ENCODE results near the gene CTNNA2.
"Not testable (repeated sequence)": the region's sequence is repeated elsewhere in the genome, so short reads cannot be mapped to it uniquely, and the experiment has no call there.

The CTNNA2 gene

DNA sequence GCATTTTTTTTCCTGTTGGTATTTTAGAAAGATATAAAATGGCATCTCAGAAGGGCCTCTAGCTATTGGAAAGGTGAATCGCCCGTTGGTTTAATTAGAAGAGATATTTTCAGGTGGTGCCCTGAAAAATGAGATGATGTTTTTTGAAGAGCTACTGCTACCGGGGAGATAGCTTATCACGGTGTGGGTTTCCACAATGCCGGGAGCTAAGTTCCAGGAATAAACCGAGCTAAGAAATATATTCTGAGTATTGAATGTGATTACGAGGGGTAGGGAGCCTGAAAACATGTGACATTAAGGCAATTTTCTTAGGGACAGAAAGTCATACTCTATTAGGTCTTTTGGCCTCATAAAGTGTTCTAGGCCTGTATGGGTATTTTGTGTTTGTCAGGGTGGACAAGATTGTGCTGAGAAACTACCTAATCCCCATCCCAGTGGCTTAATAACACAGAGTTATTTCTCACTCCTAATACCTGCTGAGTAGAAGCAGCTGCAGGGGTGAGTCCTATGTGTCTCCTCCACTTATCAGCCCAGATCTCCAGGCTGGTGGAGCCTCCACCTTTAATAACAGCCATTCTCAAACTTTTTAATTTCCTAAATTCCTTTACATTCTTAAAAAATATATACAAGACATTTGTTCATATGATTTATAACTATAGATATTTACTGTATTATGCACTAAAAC lies 641.5 kb downstream of the CTNNA2 start:
- no peak for DNase-seq

DNA sequence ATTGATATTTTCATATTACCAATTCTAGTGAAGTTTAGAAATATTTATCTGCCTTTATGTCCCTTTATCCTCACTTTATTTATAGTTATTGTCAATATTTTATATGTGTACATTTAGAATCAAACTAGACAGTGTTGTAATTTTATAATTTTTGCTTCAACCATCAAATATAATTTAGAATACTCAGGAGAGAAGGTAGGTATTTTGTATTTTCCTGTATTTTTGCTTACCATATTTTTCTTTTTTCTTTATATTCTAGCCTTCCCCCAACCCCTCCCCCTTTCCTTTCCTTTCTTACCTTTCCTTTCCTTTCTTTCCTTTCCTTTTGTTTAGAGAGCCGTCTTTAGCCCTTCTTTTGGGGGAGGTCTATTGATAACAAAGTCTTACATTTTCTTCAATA lies 651.5 kb downstream of the CTNNA2 start:
- no peak for DNase-seq

DNA sequence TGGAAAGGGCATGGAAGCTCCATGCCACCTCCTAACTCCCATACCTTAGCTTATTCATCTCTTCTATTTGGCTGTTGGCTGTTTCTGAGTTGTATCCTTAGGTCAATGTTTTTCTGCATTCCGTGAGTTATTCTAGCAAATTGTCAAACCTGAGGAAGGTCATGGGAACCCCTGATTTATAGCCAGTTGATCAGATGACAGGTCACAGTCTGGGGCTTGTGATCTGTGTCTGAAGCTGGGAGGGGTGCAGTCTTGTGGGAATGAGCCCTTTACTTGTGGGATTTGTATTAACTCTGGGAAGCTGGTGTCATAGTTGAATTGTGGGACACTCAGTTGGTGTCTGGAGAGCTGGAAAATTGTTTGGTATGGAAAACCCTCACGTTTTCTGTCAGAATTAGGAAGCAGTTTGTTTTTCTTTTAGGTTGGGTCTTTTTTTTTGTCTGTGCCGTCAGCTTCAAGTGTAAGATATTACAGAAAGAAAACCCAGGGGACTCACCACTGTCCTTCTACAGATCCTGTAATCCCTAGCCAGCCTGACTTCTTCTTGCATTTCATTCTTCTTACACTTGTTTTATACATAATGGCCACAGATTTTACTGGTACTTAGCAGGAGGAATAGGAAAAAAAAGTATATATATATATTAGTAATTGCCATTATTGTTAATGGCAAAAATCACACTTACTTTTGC lies 653.8 kb downstream of the CTNNA2 start:
- DNase-seq = no peak

DNA sequence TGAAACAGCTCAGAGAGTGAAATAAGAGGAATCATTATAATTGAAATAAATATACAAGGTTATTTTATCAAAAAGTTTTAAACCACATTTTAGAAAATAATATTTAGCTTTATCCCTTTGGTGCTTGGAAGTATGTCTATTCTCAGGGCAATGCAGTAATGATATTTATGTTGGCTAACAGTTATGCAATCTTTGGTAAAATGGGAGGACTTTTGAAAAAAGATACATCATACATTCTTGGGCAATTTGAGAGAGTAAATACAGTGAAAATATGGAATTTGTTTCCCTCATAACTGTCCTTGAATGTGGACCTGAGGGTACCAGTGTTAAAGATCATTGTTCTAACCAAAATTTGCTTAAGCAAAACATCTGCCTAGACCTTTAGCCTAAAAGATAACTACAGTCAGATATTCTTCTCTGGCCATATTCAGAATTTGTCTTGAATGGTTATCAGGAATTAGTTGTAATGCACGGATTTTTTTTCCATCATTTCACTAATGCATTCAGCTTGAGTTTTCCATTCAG lies 654.5 kb downstream of the CTNNA2 start:
- no peak for DNase-seq

DNA sequence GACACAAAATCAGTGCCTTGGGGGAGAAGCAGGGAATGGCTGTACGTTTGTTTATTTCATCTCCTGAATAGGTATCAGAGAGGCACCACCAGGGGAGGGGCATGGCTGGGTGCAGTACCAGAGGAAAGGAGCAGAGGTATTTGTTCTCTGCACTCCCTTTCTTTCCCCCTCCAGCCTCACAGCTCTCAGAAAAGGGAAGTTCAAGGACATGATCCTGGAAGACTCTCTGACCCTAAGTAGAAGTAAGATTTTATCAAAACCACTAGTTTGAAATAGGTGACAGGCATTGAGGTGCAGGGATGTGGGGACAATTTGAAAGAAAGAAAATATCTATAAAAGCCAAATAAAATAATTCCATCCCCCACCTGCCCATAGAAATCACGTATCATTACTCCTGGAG lies 655.2 kb downstream of the CTNNA2 start:
- DNase-seq = no peak

DNA sequence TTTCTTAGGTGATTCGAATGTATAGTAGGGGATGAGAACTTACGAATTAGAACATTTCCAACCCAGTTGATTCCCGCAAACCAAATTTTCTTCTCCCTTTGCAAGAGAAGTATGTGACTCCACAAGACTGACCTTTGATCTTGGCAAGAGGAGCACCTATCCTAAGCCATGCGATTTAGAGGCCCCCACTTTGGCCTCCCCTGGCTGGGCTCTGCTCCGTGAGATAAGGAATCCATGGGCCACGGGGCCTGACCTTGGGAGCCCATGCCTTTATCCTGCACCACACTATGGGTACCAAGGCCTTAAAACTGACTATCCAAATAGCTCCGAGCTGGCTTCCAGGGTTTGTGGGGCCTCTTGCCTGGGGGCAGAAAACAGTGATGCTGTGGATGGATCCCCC lies 656.0 kb downstream of the CTNNA2 start:
- no peak for DNase-seq

DNA sequence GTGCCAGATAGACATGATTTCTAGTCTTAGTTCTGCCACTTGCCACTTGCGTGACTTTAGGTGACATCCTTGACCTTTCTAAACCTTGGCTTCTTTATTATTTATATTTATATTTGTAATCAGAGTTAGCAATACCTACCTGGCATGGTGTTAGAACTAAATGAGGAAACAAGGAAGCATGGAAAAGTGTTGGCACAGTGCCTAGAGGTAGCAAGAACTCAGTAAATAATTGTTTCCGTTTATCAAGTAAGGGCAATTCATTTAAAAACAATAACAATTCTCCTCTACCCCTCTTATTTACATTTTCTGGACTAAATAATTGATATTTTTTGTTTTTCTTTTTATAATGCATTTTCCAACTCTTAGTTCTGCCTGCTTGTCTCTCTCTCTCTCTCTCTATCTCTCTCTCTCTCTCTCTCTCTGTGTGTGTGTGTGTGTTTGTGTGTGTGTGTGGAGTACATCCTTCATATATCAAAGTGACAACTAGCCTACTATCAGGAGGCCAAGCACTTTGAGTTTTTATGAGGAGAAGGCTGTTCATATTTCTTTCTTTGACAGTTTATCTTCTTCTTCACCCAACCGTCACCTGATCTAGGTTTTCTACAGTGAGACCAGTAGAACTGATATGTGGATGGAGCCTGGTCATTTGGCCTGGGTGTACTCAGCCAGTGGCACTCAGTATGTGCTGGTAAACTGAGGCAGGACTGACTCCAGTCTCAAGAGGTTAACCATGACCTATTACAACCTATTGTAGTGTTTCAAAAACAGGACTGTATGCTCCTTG lies 657.2 kb downstream of the CTNNA2 start:
- DNase-seq = no peak

DNA sequence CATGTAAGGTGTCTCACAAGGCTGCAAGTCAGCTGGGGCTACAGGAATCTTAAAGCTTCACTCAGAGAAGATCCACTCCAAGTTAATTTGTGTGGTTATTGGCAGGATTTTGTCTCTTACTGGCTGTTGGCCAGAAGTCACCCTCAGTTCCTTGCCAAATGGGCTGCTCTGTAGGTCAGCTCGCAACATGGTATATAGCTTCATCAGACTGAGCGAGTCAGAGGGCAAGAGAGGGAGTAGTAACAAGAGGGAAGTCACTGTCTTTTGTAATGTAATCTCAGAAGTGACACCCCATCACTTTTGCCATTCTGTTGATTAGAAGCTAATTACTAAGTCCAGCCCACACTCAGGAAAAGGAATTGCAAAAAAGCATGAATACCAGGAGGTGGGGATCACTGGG lies 672.2 kb downstream of the CTNNA2 start:
- no peak for DNase-seq

DNA sequence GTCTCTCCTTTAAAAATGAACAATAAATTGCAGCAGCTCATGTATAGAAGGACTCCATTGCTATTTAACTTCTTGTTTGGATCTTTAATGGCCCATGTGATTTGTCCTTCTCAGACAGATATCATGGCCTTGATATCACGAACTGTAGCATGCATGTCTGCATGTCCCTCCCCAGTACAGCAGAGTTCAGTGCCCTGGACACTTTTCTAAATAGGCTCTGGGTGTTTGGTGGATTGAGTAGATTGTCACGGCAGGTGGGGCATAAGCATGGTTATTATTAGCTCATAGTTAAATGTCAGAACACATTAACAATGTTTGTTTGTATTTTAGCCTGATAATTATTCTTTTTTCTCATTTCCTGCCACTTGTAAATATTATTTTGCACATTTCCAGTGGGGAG lies 673.4 kb downstream of the CTNNA2 start:
- DNase-seq = no peak

DNA sequence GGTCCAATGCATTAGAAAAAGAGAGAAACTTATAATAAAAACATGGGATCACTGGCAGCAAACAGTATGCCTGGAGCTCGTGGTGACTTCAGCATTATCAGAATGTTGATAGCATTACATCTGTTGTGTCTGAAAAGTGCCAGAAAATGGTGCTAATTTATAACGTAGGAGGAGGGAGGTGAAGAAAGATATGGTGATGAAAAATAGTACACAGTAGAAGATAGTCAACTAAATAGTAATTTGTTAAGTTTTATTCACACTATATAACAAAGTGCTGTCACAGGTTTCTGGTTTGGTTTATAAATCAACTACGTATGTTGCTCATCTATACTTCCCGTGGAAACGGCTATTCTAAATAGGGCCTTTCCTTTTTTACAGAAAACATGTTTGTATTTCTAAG lies 674.3 kb downstream of the CTNNA2 start:
- DNase-seq = no peak

DNA sequence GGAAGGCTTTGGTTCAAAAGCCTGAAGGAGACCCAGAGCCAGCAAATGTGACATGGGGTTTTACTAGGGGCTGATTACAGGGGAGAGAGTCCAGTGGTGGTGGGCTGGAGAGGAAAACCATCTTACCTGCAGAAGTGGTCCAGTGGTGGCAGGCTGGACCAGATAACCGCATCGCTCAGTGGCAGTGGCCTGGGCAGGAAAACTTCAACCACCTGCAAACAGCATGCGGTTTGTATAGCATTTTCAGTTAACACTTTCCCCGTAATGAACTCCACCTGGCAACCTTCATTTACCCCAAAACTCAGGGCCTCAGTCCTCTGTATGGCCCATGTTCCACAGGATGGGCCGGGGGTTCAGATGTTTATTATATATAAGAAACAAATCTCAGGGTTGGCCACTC lies 677.3 kb downstream of the CTNNA2 start:
- no peak for DNase-seq

DNA sequence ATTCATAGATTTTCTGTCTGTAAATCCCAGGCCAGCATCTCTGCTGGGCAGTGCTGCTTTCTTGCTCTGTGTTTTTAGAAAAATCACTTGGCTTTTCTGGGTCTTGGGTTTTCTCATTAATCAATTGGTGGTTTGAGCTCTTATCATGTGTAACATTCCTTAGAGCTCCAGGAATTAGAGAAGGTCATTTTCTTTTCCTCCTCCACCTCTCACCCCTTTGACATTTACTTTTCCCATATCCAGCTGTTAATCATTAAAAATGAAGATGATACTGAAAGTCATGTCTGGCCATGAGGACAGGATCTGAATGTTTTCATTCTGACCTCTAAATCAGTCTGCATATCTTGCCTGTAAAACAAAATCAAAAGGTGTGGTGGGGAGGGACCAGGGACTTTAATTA lies 680.7 kb downstream of the CTNNA2 start:
- no peak for DNase-seq

DNA sequence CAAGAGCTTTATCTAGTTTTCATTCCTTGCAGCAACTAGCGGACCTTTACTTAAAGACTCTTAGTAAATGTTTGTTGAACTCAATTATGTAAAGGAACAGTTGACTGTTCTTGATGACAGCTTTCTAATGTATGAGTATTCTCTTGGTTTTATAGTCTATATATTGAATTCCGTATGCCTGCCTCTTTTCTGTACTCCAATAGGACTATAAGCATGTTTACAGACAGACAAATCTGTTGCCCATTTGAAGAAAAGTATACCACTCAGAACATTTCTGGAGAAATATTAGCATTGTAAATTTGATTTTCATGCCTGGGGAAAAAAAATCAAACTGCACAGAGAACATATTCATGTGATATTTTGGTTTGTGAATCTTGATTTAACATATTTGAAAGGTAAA lies 682.2 kb downstream of the CTNNA2 start:
- DNase-seq = no peak

DNA sequence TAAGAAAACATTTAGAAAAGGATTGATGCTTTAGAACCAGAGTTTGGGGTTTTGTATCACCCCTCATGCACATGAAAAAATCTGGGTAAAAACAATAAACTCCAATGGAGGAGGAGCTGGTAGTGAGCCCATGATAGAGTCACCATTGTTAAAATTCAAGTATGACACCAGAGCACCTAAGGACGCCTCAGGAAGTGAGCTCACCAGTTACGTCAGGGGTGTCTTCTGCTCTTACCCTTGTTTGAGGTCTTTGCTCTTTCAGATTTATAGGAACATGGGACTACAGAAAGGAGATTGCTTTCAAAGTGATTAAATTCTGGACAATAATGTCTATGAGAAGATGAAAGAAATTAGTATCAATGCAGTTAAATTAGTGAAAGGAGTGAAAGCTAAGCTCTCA lies 685.2 kb downstream of the CTNNA2 start:
- no peak for DNase-seq

DNA sequence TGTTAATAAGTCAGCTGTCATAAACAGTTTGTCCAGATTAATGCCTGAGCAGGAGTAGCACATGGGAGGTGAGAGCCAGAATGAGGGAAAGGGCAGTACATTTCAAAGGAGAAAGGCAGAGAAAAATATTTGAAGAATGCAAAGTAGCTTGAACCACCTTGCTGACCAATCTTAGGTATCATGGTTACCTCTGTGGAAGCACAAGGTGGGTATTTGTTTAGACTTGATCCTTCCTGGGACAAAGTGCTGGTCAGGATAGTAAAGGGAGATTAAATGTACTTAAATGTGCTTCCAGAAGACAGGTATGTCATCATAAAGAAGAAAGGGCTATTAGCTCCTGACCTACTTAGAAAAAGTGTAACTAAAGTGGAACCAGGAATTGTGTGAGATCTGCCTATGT lies 686.7 kb downstream of the CTNNA2 start:
- no peak for DNase-seq

DNA sequence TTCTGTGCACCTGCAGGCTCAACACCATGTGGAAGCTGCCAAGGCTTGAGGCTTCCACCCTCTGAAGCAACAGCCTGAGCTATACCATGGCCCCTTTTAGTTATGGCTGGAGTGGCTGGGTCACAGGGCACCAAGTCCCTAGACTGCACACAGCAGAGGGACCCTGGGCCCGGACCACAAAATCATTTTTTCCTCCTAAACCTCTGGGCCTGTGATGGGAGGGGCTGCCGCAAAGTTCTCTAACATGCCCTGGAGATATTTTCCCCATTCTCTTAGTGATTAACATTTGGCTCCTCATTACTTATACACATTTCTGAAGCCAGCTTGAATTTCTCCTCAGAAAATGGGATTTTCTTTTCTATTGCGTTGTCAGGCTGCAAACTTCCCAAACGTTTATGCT lies 691.1 kb downstream of the CTNNA2 start:
- DNase-seq = not testable (repeated sequence)

DNA sequence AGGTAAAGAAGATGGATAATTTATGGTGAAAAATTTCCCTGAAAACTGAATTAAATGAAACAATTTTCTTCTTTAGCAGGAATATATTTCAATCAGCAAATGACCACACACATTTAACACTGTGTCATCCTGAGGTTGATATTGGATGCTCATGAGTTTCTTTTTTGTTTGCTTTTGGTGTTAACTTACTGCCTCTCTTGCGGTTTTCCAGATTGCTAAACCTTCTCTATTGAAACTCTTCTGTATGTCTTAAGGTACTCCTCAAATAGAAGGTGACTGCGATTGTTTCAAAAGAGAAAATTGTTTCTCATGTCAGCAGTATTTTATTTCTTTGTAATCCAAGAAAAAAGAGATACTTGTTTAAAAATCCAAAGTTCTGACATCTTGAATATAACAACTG lies 692.6 kb downstream of the CTNNA2 start:
- no peak for DNase-seq

DNA sequence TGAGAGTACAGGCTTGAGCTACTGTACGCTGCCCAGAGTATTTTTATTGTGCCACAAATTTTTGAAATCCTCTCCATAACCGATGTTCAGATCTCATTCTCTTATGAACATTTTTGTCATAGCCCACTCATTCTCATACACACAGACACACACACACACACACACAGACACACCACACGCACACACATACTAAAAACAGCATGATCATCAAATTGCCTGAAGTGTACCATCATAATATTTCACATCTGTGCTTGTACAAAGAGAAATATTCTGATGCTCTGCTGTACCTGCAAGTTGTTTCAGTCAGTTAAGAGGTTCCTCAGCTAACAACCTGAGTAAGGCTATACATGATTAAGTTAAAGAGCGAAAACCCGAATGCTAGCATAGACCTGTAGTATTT lies 696.6 kb downstream of the CTNNA2 start:
- no peak for DNase-seq

DNA sequence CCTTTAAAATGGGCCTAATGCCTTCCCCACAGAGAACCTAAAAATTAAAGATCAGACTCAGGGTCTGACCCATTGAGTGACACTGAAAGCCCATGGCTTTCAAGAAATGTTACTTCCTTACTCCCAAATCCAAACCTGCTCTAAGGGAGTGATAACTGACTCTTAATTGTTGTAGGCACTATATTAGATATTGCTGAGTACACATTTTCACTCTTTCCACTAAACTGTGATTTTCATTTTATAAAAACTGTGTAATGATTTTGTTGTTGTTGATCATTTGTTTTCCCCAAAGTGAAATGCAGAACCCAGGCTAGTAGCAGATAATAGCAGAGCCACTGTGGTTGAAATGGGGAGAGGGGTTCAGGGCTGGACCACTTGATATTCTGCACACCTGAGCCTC lies 704.6 kb downstream of the CTNNA2 start:
- no peak for DNase-seq

DNA sequence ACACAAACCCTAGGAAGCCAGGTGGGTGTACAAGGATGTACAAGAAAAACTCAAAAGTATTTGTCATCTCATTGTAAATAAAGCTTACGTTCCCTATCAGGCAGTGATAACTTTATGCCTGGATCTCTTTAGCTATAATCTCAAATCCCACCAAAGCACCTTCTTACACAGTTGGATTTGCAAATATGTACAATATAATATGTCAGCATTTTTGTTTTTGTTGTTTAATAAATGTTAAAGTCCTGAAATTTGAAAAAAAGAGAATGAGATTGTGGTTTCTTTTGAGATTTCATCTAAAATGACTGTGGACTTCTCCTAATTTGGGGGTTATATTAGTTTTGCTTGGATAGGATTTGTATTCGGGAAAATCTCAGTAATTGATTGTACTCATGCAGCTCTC lies 709.8 kb downstream of the CTNNA2 start:
- no peak for DNase-seq

DNA sequence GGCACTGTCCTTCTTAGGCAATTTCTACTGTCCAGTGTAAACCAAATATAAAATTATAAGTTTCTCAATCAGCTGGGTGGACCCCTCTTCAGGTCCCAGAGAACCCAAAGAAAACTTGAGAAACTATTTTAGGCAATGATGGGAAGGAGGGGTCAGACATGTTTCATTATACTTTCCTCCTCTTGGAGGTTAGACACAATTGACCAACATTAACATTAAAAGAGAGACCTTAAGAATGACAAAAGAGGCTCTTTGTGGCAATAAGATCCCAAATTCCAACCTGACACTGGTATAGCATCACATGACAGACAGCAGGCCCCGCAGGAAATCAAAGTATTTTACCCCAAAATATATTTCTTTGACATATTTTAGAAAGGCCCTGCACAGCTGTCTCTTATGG lies 718.6 kb downstream of the CTNNA2 start:
- DNase-seq = no peak

DNA sequence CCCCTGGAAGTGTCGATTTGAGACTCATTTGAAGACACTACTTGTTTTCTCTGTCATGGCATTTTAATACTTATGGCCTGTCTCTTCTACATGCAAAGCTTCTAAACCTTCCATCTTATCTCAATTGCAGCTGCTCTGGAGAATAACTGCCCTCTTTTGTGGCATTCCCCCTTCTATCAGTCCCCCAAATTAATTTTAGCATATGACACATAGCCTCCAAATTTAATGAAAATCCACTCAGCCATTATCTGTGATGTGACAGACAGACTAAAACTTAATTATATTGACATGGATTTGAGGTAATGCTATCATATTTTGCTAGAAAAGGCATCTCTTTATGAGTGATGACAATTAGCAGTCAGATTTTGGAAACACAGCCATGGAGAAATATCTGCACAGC lies 720.5 kb downstream of the CTNNA2 start:
- no peak for DNase-seq

DNA sequence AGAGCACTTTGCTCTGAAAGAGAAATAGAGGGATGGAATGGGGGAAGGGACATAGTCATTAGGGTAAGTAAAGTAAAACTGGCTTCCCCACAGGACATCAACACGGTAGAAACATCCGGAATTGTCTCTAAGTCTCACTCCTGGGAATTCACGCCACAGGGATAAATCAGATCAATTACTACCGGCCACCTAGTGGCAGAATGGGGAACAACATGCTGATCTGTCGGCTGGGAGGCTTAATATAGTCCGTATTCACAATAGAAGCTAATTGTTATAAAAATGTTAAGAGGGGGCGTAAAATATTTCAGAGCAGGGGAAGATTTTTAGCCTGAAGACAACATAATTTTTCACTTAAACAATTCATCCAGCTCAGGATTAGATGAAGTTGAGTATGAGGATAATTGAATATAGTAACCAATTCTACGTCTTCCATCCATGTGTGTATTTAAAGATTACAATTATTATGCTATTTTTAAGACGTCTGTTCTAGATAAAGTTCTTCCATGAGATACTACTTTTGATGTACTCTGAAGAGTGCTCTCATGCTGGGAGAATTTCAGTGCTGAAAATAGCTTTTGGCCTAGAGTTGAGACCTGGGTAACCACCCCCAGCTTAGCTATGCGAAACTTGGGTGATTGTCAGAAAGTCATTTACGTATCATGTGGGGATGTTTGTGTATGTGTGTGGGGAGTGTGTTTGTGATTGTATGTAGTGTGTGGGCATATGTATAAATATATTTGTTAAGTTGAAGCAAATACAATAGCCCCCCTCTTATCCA lies 726.0 kb downstream of the CTNNA2 start:
- DNase-seq = no peak
